H1 (cell line): ENCODE measurements around the gene GPR141. TPM values are rescaled to one million over a fixed set of nuclear protein-coding genes. Genes with fewer than 3 reads are reported as not detected.

Experiments used
- CTCF ChIA-PET: fragments of 300-600 bp; sonication (Branson Sonifier 250); formaldehyde crosslinking; loops from one replicate; lab custom pipeline; 2021; ENCODE audit not compliant: partially characterized antibody; lab: Charles Lee
- POLR2A ChIA-PET: fragments of 300-600 bp; sonication (Branson Sonifier 250); formaldehyde crosslinking; loops from one replicate; lab custom pipeline; 2021; ENCODE audit warnings: inconsistent platforms; ENCODE audit not compliant: partially characterized antibody; lab: Charles Lee
- DNase-seq, 2 experiments: peaks; one replicate each; pipeline versions ENCODE4 v3.0.0 to v3.0.0-alpha.2; 2010 to 2022; ENCODE audit warnings: low spot score in 2 of 2, low read depth in 1 of 2, mixed read lengths in 1 of 2
- FAIRE-seq: peaks from 2 replicates; lab custom pipeline; 2011; peaks lifted over from hg19 to GRCh38; lab: Jason Lieb, UNC
- H2AFZ ChIP-seq: 2 replicates; pipeline ENCODE4 v1.8.1; 2012; ENCODE audit warnings: low read length, inconsistent platforms
- H2AK5ac ChIP-seq: 2 replicates; pipeline ENCODE4 v1.6.1; 2013; ENCODE audit warnings: low read depth, low read length
- H2BK120ac ChIP-seq: replicated peaks from 2 replicates; pipeline ENCODE3; 2013; ENCODE audit warnings: low read depth, low read length, inconsistent platforms
- H2BK12ac ChIP-seq: 2 replicates; pipeline ENCODE4 v1.6.1; 2013; ENCODE audit warnings: low read depth, low read length
- H2BK15ac ChIP-seq: 2 replicates; pipeline ENCODE4 v1.6.1; 2013; ENCODE audit warnings: low read length
- H2BK20ac ChIP-seq: 2 replicates; pipeline ENCODE4 v1.6.1; 2013; ENCODE audit warnings: low read length
- H2BK5ac ChIP-seq: 2 replicates; pipeline ENCODE4 v1.6.1; 2013; ENCODE audit warnings: low read depth, low read length
- H3K14ac ChIP-seq: 2 replicates; pipeline ENCODE4 v1.6.1; 2013; ENCODE audit warnings: inconsistent platforms; ENCODE audit not compliant: insufficient read length
- H3K18ac ChIP-seq: 2 replicates; pipeline ENCODE4 v1.6.1; 2013; ENCODE audit warnings: low read length; ENCODE audit errors: extremely low read depth
- H3K23ac ChIP-seq: 2 replicates; pipeline ENCODE4 v1.6.1; 2013; ENCODE audit warnings: inconsistent platforms; ENCODE audit not compliant: insufficient read length
- H3K23me2 ChIP-seq: 2 replicates; pipeline ENCODE4 v1.6.1; 2013; ENCODE audit warnings: low read depth, low read length
- H3K27ac ChIP-seq: 2 replicates; pipeline ENCODE4 v1.6.1; 2011; ENCODE audit warnings: low read depth, low read length, inconsistent platforms
- H3K27me3 ChIP-seq, 4 experiments: replicated peaks in 1 of 4; 1 replicate in 1 of 4; 2 replicates in 3 of 4; pipeline versions ENCODE4 v1.6.1 to v1.8.1; 2011 to 2013; ENCODE audit warnings: low read length in 3 of 4, mild to moderate bottlenecking in 3 of 4, inconsistent platforms in 2 of 4, mixed read lengths in 2 of 4, moderate library complexity in 1 of 4; ENCODE audit not compliant: control insufficient read depth in 3 of 4, insufficient read depth in 3 of 4; ENCODE audit errors: extremely low read depth in 1 of 4
- H3K36me3 ChIP-seq, 4 experiments: 2 replicates each; pipeline versions ENCODE4 v1.6.1 to v1.8.1; 2011 to 2013; ENCODE audit warnings: mild to moderate bottlenecking in 4 of 4, low read length in 3 of 4, moderate library complexity in 2 of 4, control low read depth in 1 of 4, inconsistent platforms in 1 of 4; ENCODE audit not compliant: insufficient read depth in 4 of 4, control insufficient read depth in 2 of 4
- H3K4ac ChIP-seq: replicated peaks from 2 replicates; pipeline ENCODE3; 2013; ENCODE audit warnings: low read length, low read depth, mixed read lengths, inconsistent platforms; ENCODE audit not compliant: insufficient read length
- H3K4me1 ChIP-seq, 4 experiments: replicated peaks in 1 of 4; 1 replicate in 1 of 4; 2 replicates in 3 of 4; pipeline versions ENCODE4 v1.6.1 to v1.8.1; 2011 to 2013; ENCODE audit warnings: low read length in 3 of 4, inconsistent platforms in 2 of 4, mixed read lengths in 1 of 4; ENCODE audit not compliant: insufficient read depth in 4 of 4, control insufficient read depth in 3 of 4
- H3K4me2 ChIP-seq, 2 experiments: 2 replicates each; pipeline versions ENCODE4 v1.6.1 to v1.8.1; 2011 to 2013; ENCODE audit warnings: low read depth in 2 of 2, low read length in 2 of 2, control low read depth in 1 of 2, inconsistent platforms in 1 of 2, mild to moderate bottlenecking in 1 of 2; ENCODE audit not compliant: insufficient read depth in 1 of 2
- H3K4me3 ChIP-seq, 4 experiments: fragments of 200-600, 300-600 bp in 1 of 4; sonication (generic), shearing (Covaris generic), sonication (Bioruptor Twin) in 1 of 4; 2 replicates each; pipeline versions ENCODE4 v1.5.1 to v1.8.1; 2011 to 2016; ENCODE audit warnings: low read length in 4 of 4, low read depth in 3 of 4, control low read depth in 2 of 4, inconsistent platforms in 2 of 4, mild to moderate bottlenecking in 2 of 4, mixed read lengths in 1 of 4, moderate library complexity in 1 of 4; ENCODE audit not compliant: insufficient read depth in 2 of 4; ENCODE audit errors: extremely low read depth in 1 of 4
- H3K56ac ChIP-seq: replicated peaks from 2 replicates; pipeline ENCODE3; 2013; ENCODE audit warnings: low read depth, mild to moderate bottlenecking, mixed read lengths, low read length, inconsistent platforms; ENCODE audit not compliant: insufficient read length
- H3K79me1 ChIP-seq: 2 replicates; pipeline ENCODE4 v1.6.1; 2013; ENCODE audit warnings: low read depth, low read length, control low read depth
- H3K79me2 ChIP-seq, 2 experiments: 2 replicates each; pipeline versions ENCODE4 v1.6.1 to v1.8.1; 2012 to 2013; ENCODE audit warnings: low read length in 2 of 2, mild to moderate bottlenecking in 2 of 2, inconsistent platforms in 1 of 2; ENCODE audit not compliant: insufficient read depth in 2 of 2, control insufficient read depth in 1 of 2
- H3K9ac ChIP-seq, 4 experiments: replicated peaks in 1 of 4; 1 replicate in 1 of 4; 2 replicates in 3 of 4; pipeline versions ENCODE4 v1.6.1 to v1.8.1; 2011 to 2013; ENCODE audit warnings: low read depth in 3 of 4, low read length in 3 of 4, control low read depth in 2 of 4, mild to moderate bottlenecking in 2 of 4, moderate library complexity in 2 of 4, inconsistent platforms in 1 of 4; ENCODE audit errors: extremely low read depth in 1 of 4
- H3K9me3 ChIP-seq, 2 experiments: 2 replicates each; pipeline versions ENCODE4 v1.6.1 to v1.8.1; 2012 to 2013; ENCODE audit warnings: mild to moderate bottlenecking in 2 of 2, moderate library complexity in 2 of 2, control low read depth in 1 of 2, inconsistent platforms in 1 of 2, low read depth in 1 of 2, low read length in 1 of 2, mixed read lengths in 1 of 2; ENCODE audit not compliant: insufficient read depth in 2 of 2
- H4K20me1 ChIP-seq, 2 experiments: replicated peaks in 1 of 2; 2 replicates each; pipeline versions ENCODE3 to v1.8.1; 2011 to 2013; ENCODE audit warnings: inconsistent platforms in 2 of 2, low read length in 2 of 2, mild to moderate bottlenecking in 1 of 2; ENCODE audit not compliant: insufficient read depth in 2 of 2, control insufficient read depth in 1 of 2
- H4K5ac ChIP-seq: 2 replicates; pipeline ENCODE4 v1.6.1; 2013; ENCODE audit warnings: low read length, low read depth, mixed read lengths, inconsistent platforms; ENCODE audit not compliant: insufficient read length
- H4K8ac ChIP-seq: 2 replicates; pipeline ENCODE4 v1.8.0; 2013; ENCODE audit warnings: mild to moderate bottlenecking, moderate library complexity, low read length, inconsistent platforms; ENCODE audit not compliant: insufficient read depth; ENCODE audit errors: extremely low read depth
- H4K91ac ChIP-seq: replicated peaks from 2 replicates; pipeline ENCODE3; 2013; ENCODE audit warnings: low read length, mixed read lengths, inconsistent platforms; ENCODE audit not compliant: insufficient read length
- BRCA1 ChIP-seq: IDR thresholded peaks from 2 replicates; pipeline ENCODE4 v1.6.1; 2012; ENCODE audit warnings: low read depth, low read length, improper control_type of control experiment
- CEBPB ChIP-seq: IDR thresholded peaks from 2 replicates; pipeline ENCODE4 v1.6.1; 2012; ENCODE audit warnings: low read depth, low read length
- CTCF ChIP-seq, 3 experiments: IDR thresholded peaks; 1 replicate in 2 of 3; 2 replicates in 1 of 3; pipeline versions ENCODE4 v1.5.1 to v1.6.1; 2011; ENCODE audit warnings: low read length in 3 of 3, mild to moderate bottlenecking in 3 of 3, inconsistent platforms in 2 of 3, low read depth in 1 of 3, moderate library complexity in 1 of 3; ENCODE audit not compliant: insufficient read depth in 1 of 3; ENCODE audit errors: control extremely low read depth in 1 of 3
- EP300 ChIP-seq, 2 experiments: IDR thresholded peaks; 1 replicate in 1 of 2; 2 replicates in 1 of 2; pipeline ENCODE4 v1.6.1; 2011 to 2012; ENCODE audit warnings: low read depth in 2 of 2, low read length in 2 of 2, mild to moderate bottlenecking in 2 of 2, borderline replicate concordance in 1 of 2, inconsistent platforms in 1 of 2, moderate library complexity in 1 of 2
- JUN ChIP-seq: IDR thresholded peaks from 2 replicates; pipeline ENCODE4 v1.6.1; 2011; ENCODE audit warnings: low read depth, mild to moderate bottlenecking, improper control_type of control experiment, low read length
- KDM4A ChIP-seq: IDR thresholded peaks from one replicate; pipeline ENCODE4 v1.7.1; 2012; ENCODE audit warnings: low read depth, mild to moderate bottlenecking, moderate library complexity, low read length, inconsistent platforms; ENCODE audit not compliant: severe bottlenecking
- POU5F1 ChIP-seq: IDR thresholded peaks from 2 replicates; pipeline ENCODE4 v1.6.1; 2011; ENCODE audit warnings: low read depth, mild to moderate bottlenecking, low read length, moderate library complexity
- SIX5 ChIP-seq: IDR thresholded peaks from 2 replicates; pipeline ENCODE4 v1.6.1; 2011; ENCODE audit warnings: mild to moderate bottlenecking, low read depth, low read length
- TAF7 ChIP-seq: optimal IDR thresholded peaks from 2 replicates; pipeline ENCODE3; 2011; ENCODE audit warnings: low read depth, mild to moderate bottlenecking, inconsistent platforms, low read length, moderate library complexity, borderline replicate concordance
- YY1 ChIP-seq: IDR thresholded peaks from 2 replicates; pipeline ENCODE4 v1.6.1; 2011; ENCODE audit warnings: low read depth, mild to moderate bottlenecking, low read length
- WGBS, 2 experiments: shearing (Covaris generic) in 1 of 2; methylation state at CpG; one replicate each; pipeline versions ENCODE4 v1.1.6 to v1.1.7; 2013 to 2015; ENCODE audit warnings: low lambda C conversion rate in 2 of 2, mixed read lengths in 2 of 2, inconsistent platforms in 1 of 2, low coverage in 1 of 2, missing lambda C conversion rate in 1 of 2; ENCODE audit not compliant: insufficient replicate concordance in 2 of 2, insufficient coverage in 1 of 2, insufficient read length in 1 of 2; ENCODE audit errors: extremely low coverage in 1 of 2, missing lambda C conversion rate in 1 of 2; 5-methylcytosine and 5-hydroxymethylcytosine counted together
- polyA plus RNA-seq, 7 experiments: library from polyadenylated mRNA; depleted of rRNA in 3 of 7; stranded (reverse) in 5 of 7; unstranded in 2 of 7; fragments of >200 nt in 5 of 7; fragments of 200-250 nt in 2 of 7; gene quantifications; 1 replicate in 5 of 7; 2 replicates in 1 of 7; 4 replicates in 1 of 7; pipeline versions ENCODE4 v1.2.1 to v1.2.3, GENCODE V29; 2011 to 2013; ENCODE audit warnings: missing spikeins in 2 of 7, mixed read lengths in 2 of 7
- total RNA-seq: library from RNA; stranded (reverse); fragmentation: NEBNext Ultra II Directional; extraction: Animal tissue kit (Norgen Biotek cat#: 25700); gene quantifications from 2 replicates; pipeline ENCODE4 v1.2.1, GENCODE V29; 2021
- TF ChIP-seq, protein P1 (sequence below): IDR thresholded peaks from 2 replicates; pipeline ENCODE4 v1.6.1; 2012; ENCODE audit warnings: inconsistent platforms

The GPR141 gene
- total and polyA plus RNA-seq, 2 of the 8 experiments (the other 6 are each of a cell fraction or from before 2014, with no cell fraction given), result 0.45 to 1.0 TPM

- Histone ChIP-seq H2BK12ac (no peak overlapping the region), H4K8ac (no peak overlapping the region), H3K18ac (no peak overlapping the region), H3K79me2 (no peaks in the 10 kb centered on the region), H2BK15ac (no peak overlapping the region), H3K36me3 (no peaks in the 10 kb centered on the region), H3K14ac (no peak overlapping the region), H3K9ac (no peak overlapping the region), H4K5ac (no peak overlapping the region), H3K4me2 (no peak overlapping the region), H3K4ac (no peak overlapping the region), H3K79me1 (no peaks in the 10 kb centered on the region), H4K20me1 (no peaks in the 10 kb centered on the region), H2BK20ac (no peak overlapping the region), H2BK5ac (no peak overlapping the region), H3K23ac (no peak overlapping the region), H3K9me3 (no peaks in the 10 kb centered on the region), H2AK5ac (no peak overlapping the region), H4K91ac (no peak overlapping the region), H3K4me1 (no peaks in the 10 kb centered on the region), H3K27me3 (no peaks in the 10 kb centered on the region), H2AFZ (no peak overlapping the region), H3K27ac (no peak overlapping the region), H3K56ac (no peak overlapping the region), H3K23me2 (no peaks in the 10 kb centered on the region), H2BK120ac (no peak overlapping the region), H3K4me3 (no peak overlapping the region)
- POLR2A ChIA-PET, result interaction anchor here (0.6 kb wide), 1 partner anchor 12 kb away, joined by 3 read pairs; no protein-coding TSS in a partner anchor
- FAIRE-seq (no peak), DNase-seq (no peak)
- WGBS, 2 experiments, result 94% methylated on average over 3 of the region's 3 CpGs; no CpG with 5 or more reads in 1 of the 2 experiments
- CTCF ChIA-PET, result interaction anchor here (1.6 kb wide), 1 partner anchor 25 kb away, joined by 8 read pairs; no protein-coding TSS in a partner anchor
- TF ChIP-seq, protein P1, sequence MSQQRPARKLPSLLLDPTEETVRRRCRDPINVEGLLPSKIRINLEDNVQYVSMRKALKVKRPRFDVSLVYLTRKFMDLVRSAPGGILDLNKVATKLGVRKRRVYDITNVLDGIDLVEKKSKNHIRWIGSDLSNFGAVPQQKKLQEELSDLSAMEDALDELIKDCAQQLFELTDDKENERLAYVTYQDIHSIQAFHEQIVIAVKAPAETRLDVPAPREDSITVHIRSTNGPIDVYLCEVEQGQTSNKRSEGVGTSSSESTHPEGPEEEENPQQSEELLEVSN, result no peak
- no peak for TF ChIP-seq EP300 (IDR thresholded peaks at IDR 0.05; ENCODE audit: borderline replicate concordance in 1 of 2, low read depth in 2 of 2, low read length in 2 of 2)
- TF ChIP-seq BRCA1, result no peak
- TF ChIP-seq POU5F1, result no peak
- no peak for TF ChIP-seq JUN
- no peak for TF ChIP-seq CTCF (IDR thresholded peaks at IDR 0.05; ENCODE audit: control extremely low read depth in 1 of 3, insufficient read depth in 1 of 3, low read depth in 1 of 3, low read length in 3 of 3)
- TF ChIP-seq YY1, result no peak
- no peak for TF ChIP-seq CEBPB
- no peak for TF ChIP-seq TAF7
- TF ChIP-seq KDM4A, result no peak
- TF ChIP-seq SIX5, result no peak
Measured at GRCh38 chr7:37757563-37757962, 74.0 kb downstream of the GPR141 start.
